ENCODE results near the gene GINS1.

DNA sequence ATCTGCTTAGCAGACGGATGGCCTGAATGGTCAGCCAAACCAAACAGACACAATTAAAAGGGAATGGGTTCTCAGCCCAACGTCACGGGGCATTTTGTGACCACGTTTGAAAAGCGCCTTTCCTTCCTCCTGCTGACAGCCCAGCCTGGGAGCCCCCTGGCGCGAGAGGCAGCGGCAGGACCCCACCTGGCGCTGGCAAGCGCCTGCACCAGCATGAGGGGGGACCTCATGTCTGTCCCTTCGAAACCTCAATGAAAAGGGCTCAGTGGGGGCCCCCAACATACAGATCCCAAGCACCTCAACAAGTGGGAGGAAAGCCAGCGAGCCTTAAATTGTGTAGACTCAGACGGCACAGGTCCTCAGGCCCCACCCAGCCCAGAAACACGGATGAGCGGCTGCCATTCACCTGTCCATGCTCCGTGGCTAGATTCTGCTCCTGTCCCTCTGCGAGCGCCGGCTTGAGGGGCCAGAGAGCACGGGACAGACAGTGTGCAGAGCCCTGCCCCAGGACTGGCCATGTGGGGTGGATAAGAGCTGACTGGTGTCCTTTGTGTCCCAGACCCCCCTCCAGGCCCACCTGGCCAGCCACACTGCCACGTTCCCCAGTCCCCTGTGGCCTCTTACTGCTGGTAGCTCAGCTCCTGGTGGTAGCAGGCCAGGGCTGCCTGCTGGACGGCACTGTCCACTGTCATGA is 90.3 kb downstream of the GINS1 start:
- TF ChIP-seq CTCF (conservative IDR thresholded peaks at IDR 0.05) (no peak), ZFX (IDR thresholded peaks at IDR 0.05) (no peak)

All from C4-2B (cell line).